Thoracic aorta (tissue), 2 donors: ENCODE results near the gene GPN1. TPM values are rescaled to one million over a fixed set of nuclear protein-coding genes. Genes with fewer than 3 reads are reported as not detected.
"Not testable (repeated sequence)": the region's sequence is repeated elsewhere in the genome, so short reads cannot be mapped to it uniquely, and the experiment has no call there.

Experiments
- ATAC-seq: fragments of 150-250 bp; one replicate; pipeline ENCODE4 v1.8.0; 2017; ENCODE audit warnings: low read depth; ENCODE audit not compliant: insufficient number of reproducible peaks, low FRiP score
- DNase-seq: peaks from one replicate; pipeline ENCODE4 v3.0.0-alpha.2; 2020; ENCODE audit warnings: low spot score
- H3K27ac ChIP-seq, 2 donors: fragments of 200-600 bp; sonication (generic); 1 replicate in 1 of 2; 2 replicates in 1 of 2; pipeline ENCODE4 v1.5.1; 2016; ENCODE audit warnings: mild to moderate bottlenecking in 2 of 2, moderate library complexity in 2 of 2
- H3K27me3 ChIP-seq: fragments of 200-600 bp; sonication (generic); replicated peaks from 2 replicates; pipeline ENCODE4 v1.6.0; 2016; ENCODE audit warnings: mild to moderate bottlenecking; ENCODE audit not compliant: insufficient read depth
- H3K36me3 ChIP-seq: fragments of 200-600 bp; sonication (generic); one replicate; pipeline ENCODE4 v1.5.1; 2016
- H3K4me1 ChIP-seq, 2 donors: fragments of 200-600 bp; sonication (generic); 1 replicate in 1 of 2; 2 replicates in 1 of 2; pipeline versions ENCODE4 v1.5.1 to v1.6.0; 2016; ENCODE audit warnings: low read depth in 2 of 2, mild to moderate bottlenecking in 1 of 2; ENCODE audit not compliant: control insufficient read depth in 1 of 2
- H3K4me3 ChIP-seq: fragments of 200-600 bp; sonication (generic); 2 replicates; pipeline ENCODE4 v1.5.1; 2016; ENCODE audit warnings: mild to moderate bottlenecking
- H3K9me3 ChIP-seq: fragments of 200-600 bp; sonication (generic); 2 replicates; pipeline ENCODE4 v1.5.1; 2016
- CTCF ChIP-seq: fragments of 200-600 bp; sonication (generic); IDR thresholded peaks from one replicate; pipeline ENCODE4 v1.5.1; 2019; ENCODE audit warnings: antibody characterized with exemption
- total RNA-seq, 2 donors: library from RNA; depleted of rRNA; stranded (reverse); fragments of >200 nt; gene quantifications; one replicate each; pipeline versions ENCODE4 v1.1.0 to v1.2.3, GENCODE V29; 2016

GPN1 gene
- total RNA-seq, 2 donors from 2014 or later = 19.0 to 22.3 TPM

- H3K27ac ChIP-seq = peak overlapping the region; percentile 55 to 67
- no peaks in the 10 kb centered on the region for H3K9me3 ChIP-seq
- peak overlapping the region; percentile 89 for H3K4me3 ChIP-seq
- H3K27me3 ChIP-seq = no peaks in the 10 kb centered on the region
- peaks cover 0 to 18% of the 10 kb centered on the region in 2 donors for H3K4me1 ChIP-seq
- H3K36me3 ChIP-seq = no peaks in the 10 kb centered on the region
- ATAC-seq = no peak
- TF ChIP-seq CTCF = no peak
- DNase-seq = no peak
Measured at GRCh38 chr2:27627963-27628766, 685 bp upstream of the GPN1 start.

- ATAC-seq, H3K27ac ChIP-seq, H3K4me3 ChIP-seq, DNase-seq, H3K27me3 ChIP-seq, H3K9me3 ChIP-seq: not testable (repeated sequence)
- H3K4me1 ChIP-seq = peaks cover 0 to 18% of the 10 kb centered on the region in 2 donors
- peaks cover 11% of the 10 kb centered on the region for H3K36me3 ChIP-seq
Measured at GRCh38 chr2:27630257-27630656, 1.4 kb downstream of the GPN1 start.

GRCh38 chr2:27634291-27634690 is 5.4 kb downstream of the GPN1 start:
- peaks cover 32% of the 10 kb centered on the region for H3K36me3 ChIP-seq
- TF ChIP-seq CTCF = no peak
- no peak overlapping the region for H3K27ac ChIP-seq
- H3K27me3 ChIP-seq = no peaks in the 10 kb centered on the region
- H3K4me1 ChIP-seq = peaks cover 0 to 8% of the 10 kb centered on the region in 2 donors
- H3K9me3 ChIP-seq = no peaks in the 10 kb centered on the region
- no peak overlapping the region for H3K4me3 ChIP-seq
- ATAC-seq (no peak), DNase-seq (no peak)

GRCh38 chr2:27636766-27637165 is 7.9 kb downstream of the GPN1 start:
- no peak overlapping the region for H3K4me3 ChIP-seq
- no peak for ATAC-seq
- no peak for TF ChIP-seq CTCF
- H3K27me3 ChIP-seq = no peaks in the 10 kb centered on the region
- H3K27ac ChIP-seq = no peak overlapping the region
- H3K36me3 ChIP-seq = peaks cover 50% of the 10 kb centered on the region
- H3K9me3 ChIP-seq = no peaks in the 10 kb centered on the region
- no peaks in the 10 kb centered on the region for H3K4me1 ChIP-seq
- DNase-seq = no peak

- Histone ChIP-seq H3K27me3 (no peaks in the 10 kb centered on the region), H3K9me3 (no peaks in the 10 kb centered on the region), H3K4me1 (no peaks in the 10 kb centered on the region), H3K4me3 (no peak overlapping the region), H3K36me3 (peaks cover 59% of the 10 kb centered on the region), H3K27ac (no peak overlapping the region)
- no peak for TF ChIP-seq CTCF
- DNase-seq (no peak), ATAC-seq (no peak)
Measured at GRCh38 chr2:27638037-27638637, 9.3 kb downstream of the GPN1 start.
